HK-2 (cell line): Measurements from ENCODE around the gene UBE3D.
"Not testable (repeated sequence)": the region's sequence is repeated elsewhere in the genome, so short reads cannot be mapped to it uniquely, and the experiment has no call there.

Source experiments
- DNase-seq: peaks from one replicate; pipeline ENCODE4 v3.0.0-alpha.2; 2018; ENCODE audit not compliant: unreplicated experiment

Gene UBE3D

DNA sequence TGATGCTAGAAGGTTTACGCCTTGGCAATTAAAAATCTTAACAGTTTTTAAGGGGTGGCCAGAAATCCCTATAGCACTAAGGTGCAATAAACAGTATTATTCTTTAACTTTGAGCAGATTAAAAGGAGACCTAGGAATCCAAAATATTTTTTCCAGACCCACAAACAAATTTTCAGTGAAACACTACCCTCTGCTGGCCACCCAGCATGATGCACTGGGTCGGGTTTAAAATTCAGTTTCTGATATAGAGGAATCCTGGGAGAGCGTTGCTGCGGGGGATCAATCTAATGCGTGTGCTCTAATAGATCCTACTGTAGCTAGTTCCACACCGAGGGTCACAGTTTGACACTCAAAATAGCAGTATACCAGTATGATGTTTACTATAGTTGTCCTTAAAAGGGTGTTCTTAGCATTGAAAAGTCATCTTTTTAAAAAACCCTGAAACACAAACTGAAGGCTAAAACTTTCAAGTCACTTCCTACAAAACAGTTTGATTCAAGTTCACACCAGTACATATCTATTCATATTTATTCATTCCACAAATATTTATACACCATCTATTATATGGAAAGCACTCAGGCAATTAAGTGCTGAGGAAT, 10.2 kb downstream of the UBE3D start:
- peak; percentile 53 for DNase-seq

DNA sequence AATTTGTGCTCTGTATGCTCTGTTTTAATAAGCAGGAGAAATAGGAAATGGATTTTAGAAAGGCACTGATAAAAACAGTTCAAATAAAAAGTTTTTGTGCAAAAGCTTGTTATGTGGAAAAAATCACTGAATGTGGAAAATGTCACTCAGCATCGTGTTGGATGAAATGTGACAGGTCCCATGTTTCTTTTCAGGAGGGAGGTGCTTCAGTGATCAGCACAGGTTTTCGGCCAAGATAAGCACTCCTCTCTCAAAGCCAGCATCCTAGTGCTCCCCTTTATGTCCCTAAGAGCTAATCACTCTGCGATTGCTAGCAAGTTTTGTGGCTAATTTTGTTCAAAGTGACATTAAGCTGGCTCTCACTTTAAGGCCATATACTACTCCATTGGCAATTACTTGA, 12.0 kb downstream of the UBE3D start:
- DNase-seq, result no peak

DNA sequence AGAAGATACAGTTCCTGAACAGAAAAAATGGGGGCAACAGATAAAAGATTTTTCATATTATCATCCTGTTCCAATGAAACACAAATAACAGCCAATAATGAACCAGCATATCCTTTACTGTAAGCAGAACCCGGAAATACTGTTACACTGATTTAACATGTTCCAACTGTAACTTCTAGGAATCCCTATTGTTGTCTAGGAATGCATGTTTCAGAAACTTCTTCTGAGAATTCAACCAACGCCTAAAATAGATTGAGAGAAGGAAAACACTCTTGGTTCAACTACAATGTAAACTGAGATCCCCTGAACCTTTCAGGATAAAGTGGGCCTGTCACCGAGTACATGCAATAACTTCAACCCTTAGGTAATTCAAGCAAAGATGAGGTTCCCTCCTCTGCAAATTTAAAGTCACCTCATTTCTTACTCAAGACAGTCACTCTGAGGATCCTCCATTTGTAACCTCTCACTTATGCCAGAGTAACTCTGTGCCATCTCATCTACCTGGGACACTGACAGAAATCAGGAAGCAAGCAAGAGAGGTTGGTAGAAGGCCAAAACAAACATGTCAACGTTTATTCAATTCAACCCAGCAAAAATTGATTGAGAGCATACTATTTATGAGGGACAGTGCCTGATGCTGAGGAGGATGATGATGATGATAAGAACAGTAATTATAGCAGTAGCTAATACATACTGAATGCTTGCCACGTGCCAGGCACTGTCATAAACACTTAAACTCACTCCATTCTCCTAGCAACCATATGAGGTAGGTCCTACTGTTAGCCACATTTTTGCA, 14.1 kb downstream of the UBE3D start:
- no peak for DNase-seq

DNA sequence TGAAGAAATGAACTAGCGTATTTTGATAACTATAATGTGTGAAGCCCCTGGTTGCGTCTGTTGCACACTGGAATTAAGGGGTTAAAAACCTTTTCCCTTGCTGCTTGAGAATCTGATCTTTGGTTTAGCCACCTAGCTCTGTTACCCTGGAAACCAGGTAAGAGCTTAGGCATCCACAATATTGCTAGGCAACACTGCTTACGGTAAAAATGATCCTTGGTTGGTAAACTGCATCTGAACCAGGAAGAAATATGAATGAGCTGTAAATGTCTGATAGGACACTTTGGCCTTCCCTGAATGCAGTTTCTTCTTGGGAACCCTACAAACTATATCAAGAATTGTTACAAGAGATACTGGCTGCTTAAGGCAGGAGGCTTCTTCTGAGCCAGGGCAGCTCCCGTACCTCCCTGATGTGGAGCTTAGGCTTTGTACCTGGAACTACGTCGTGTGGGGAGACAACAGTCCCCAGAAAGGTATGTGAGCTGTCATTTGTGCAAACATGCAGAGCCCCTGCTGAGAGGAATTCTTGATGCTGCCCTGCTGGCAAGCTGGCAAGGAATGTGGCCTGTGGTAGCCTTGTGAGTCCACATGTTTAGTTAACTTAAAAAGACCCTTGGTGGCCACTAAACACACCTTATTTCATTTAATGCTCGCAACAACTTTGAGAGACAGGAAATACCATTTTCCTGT, 18.4 kb downstream of the UBE3D start:
- no peak for DNase-seq

DNA sequence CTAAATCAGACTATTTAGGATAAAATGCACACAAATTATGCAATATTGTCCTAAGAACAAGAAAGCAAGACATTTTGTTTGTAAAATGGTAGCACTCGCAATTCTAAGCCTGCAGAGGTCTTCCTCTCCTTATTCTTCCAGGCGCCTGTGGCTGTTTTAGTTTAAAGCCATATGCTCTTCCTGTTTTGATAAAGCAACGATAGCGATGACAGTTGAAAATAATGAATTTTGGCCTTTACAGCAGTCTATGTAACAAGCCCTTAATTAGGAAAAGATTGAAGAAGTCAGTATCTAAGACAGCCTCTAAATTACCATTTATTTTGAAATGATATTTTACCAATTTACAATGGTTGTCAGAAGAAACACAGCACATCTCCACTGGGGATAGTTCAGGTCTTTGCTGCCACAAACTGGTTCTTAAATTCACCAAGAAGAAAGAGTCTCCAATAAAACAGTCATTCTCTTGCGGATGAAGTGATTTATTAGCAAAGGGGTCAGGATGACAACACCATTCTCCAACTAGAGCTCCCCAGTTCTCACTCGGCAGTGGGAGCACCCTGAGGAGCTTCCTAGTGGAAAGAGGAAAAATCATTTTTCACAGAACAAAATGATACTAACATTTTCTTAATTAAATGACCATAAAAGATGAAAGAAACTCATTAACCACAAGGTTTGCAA, 21.4 kb downstream of the UBE3D start:
- DNase-seq, result no peak

DNA sequence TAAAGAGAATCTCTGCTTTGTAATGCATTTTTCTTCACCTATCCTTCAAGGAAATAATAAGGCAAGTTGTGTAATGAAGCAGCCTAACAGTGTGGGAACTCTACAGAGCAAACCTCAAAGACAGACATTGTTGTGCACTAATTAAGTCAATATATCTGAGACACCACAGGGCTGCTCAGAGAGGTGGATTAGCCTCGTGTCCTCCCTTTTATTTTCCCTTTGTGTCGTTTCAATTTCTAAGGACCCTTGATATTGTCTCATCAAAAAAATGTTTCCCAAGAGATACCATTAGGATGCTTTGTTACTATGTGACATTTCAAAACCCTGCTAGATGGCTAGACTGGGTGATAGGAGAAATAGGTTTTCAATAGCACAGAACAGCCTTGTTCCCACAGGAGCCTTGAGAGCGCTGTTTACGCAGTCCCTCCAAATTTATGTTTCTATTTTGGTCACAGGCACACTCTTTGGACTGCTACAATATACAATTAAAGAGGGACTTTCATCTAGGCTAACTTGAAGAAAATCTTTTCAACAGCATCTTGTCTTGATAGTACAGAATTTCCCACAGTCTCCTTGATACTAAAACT, 23.1 kb downstream of the UBE3D start:
- no peak for DNase-seq

DNA sequence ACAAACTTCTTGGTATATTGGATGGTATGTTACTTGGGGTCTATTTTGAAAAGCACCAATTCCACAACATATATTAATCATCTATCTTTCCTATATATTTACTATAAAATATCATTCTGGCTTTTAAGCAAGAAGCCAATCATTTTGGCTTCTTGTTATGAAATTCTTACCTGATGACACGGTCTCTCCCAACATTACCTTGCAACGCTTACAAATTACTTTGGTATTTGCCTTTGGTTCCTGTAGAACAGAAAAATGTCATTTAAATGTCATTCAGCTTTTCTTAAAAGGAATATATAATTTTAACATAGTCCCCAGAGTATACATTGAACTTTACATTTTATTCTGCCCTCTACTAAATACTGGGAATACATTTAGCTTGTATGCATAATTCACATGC, 27.4 kb downstream of the UBE3D start:
- DNase-seq, result no peak

DNA sequence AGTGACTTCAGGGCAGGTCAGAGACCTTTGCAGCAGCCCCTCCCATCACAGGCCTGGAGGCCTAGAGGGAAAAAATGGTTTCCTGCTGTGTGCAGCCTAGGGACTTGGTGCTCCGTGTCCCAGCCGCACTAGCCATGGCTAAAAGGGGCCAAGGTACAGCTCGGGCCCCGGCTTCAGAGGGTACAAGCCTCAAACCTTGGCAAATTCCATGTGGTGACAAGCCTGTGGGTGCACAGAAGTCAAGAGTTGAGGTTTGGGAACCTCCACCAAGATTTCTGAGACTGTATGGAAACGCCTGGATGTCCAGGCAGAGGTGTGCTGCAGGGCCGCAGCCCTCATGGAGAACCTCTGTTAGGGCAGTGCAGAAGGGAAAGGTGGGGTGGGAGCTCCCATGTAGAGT, 34.0 kb downstream of the UBE3D start:
- DNase-seq, result no peak

DNA sequence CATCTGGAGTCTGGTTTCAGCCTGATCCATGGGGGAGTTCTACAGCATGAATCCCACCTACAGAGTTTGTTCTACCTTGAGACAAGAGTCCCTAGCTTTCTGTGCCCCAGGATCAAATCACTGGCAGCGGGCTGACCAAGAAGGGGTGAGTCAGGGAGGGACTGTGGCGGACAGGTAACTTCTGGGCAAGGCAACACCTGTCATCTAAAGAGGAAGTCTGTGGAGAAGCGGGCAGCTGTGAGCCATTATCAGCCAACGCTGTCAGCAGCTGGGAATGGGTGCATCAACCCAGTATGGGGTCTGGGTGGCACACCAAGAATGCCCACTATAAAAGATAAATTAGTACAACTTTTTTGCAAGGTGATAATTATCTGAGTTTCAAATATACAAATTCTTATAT, 45.9 kb downstream of the UBE3D start:
- no peak for DNase-seq

DNA sequence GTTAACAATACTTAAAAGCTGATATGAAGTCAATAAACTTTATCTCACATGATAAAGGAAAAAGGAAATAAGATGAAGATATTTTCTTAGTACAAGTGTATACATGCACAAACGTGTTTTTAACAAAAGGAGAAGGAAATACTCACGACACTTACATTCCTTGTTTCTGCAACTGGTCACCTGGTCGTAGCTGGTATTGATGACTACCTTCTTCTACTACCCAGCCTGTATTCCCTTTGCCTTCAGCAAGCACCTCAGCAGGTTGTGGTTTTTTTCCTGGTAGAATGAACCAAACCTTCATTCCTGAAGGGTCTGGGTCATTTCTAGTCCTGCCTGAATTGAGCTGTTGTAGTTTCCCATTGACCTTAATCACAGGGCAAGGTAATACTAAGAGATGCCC, 54.5 kb downstream of the UBE3D start:
- DNase-seq, result not testable (repeated sequence)

DNA sequence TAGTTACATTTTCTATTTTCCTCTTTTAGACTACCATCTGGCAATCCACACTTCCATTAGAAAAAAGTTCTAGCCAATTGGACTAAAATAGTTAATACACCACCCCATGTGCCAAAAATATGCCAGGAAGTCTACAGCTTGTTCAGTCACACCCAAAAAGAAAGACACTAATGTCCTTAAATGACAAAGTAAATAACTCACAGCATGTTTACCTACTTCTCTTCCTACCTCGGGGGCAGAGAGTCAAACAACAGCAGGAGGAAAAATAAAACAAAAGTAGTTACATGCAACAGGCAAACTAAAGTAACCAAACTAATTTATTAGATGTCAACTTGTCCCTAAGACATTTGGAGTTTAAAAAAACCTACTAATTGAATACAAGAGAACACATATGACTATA, 57.0 kb downstream of the UBE3D start:
- DNase-seq, result no peak

DNA sequence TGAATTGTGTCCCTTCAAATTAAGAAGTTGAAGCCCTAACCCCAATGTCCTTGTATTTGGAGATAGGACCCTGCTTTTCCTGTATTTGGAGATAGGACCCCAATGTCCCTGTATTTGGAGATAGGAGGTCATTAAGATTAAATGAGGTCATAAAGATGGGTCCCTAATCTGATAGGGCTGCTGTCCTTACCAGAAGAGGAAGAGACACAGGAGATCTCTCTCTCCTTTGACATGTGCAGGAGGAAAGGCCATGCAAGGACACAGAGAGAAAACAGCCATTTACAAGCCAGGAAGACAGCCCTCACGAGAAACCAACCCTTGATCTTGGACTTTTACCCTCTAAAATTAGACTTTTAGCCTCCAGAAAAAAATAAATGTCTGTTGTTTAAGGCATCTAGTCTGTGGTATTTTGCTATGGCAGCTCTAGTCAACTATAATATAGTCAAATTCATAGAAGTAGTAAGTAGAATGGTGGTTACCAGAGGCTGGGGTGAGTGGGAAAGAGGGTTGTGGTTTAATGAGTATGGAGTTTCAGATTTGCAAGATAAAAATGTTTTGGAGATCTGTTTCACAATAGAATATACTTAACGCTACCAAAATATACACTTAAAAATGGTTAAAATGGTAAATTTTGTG, 59.3 kb downstream of the UBE3D start:
- no peak for DNase-seq

DNA sequence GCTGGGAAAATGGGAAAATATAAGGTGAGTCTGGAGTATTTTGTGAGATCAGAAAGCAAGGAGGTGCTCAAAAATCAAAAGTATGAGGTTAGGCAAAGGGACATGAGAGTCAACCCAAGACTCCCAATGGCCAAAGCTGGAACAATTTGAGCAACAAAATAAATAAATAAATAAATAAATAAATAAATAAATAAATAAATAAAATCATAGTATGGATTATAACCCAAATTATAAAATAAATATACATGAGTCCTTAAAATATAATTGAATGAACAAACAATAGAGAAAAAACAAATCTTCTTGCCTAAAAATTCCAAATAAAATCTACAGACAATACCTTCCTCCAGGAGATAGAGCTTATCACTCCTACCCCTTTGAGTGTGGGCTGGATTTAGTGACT, 69.5 kb downstream of the UBE3D start:
- DNase-seq, result no peak

DNA sequence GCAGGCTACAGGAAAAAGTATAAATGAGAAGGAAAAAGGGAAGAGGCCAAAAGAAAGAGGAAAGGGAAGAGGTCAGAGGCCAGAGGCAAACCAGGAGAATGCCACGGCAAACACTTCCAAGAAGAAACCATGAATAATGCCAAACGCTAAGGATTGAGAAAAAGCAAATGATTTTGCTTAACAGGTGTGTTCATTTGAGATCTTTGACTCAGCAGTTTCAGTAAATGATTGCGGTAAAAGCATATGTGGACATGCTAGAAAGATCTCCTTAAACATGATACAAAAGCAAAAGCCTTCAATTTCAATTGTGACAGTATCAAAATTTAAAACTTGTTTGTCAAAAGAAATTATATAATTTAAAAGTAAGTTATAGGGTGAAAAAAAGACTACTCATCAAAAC, 70.6 kb downstream of the UBE3D start:
- no peak for DNase-seq

DNA sequence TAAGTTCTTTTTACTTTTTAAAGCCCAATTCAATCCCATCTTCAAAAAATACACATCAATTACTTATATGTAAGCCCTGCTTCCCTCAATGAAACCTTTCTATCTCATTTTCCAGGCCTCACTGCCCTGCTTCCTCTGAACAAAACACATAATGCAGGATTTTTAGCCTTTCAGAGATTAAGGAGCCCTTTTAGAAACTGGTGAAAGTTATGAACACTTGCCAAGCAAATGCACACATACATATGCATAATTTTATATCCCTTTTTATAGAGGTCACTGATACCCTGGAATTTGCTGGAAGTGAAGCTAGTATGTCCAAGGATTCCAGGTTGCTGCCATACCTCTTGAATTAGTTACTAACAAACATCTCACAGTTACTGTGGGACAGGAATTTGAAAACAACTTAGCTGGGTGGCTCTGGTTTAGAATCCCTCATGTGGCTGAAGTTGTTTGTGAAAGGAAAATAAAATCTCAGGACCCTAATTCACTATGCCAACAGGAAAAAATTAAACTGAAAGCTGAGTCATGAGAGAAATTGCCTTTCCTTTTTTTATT, 75.8 kb downstream of the UBE3D start:
- DNase-seq, result no peak

DNA sequence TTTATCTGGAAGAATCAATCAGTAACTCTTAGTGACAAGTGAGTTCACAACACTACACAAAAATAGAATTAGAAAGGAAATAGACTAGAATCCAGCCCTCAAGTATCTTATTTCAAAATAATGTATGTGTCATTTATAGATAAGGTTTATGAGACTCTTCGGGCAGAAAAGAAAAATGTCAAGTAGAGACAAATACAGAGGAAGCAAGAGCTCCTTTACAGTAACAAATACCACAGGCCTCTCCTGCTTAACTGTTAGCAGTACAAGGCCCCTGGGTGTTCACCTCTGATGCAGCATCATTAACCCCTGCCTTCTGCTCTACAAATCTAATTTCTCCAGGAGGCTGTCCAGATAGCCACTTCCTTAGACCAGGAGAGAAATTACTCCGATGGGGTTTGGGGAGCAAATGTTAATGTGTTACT, 76.7 kb downstream of the UBE3D start:
- DNase-seq, result no peak

DNA sequence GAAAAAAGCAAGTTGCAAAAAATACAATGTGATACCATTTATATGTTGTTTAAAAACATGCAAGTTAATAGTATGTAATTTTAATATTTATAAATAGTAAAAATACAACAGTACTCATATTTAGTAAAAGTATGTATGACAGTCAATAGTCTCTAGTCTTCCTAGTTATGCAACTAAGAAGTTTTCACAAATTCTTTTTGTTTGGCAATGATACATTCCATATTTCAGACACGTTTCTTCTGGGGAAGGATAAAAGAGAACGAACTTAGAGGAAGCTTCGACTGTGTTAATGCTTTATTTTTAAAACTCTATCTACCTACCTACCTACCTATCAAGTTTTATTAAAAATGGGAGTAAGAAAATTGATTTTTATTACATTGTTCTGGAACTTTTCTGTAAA, 77.7 kb downstream of the UBE3D start:
- no peak for DNase-seq

DNA sequence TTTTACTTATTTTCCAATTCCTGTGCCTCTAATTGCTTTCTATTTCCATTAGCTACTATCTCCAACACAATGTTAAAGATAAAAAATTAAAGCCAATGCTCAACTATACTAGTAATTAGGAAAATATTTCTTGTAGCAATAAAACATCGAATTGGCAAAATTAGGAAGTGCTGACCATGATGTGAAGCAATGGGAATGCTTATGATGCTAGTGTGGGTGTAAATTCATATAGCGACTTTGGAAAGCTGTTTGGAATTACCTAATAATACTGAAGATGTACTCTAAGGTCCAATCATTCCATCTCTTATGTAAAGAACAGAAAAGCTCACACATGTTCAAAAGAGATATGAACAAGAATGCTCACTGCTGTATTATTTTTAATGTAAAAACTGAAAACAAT, 78.2 kb downstream of the UBE3D start:
- DNase-seq, result no peak

DNA sequence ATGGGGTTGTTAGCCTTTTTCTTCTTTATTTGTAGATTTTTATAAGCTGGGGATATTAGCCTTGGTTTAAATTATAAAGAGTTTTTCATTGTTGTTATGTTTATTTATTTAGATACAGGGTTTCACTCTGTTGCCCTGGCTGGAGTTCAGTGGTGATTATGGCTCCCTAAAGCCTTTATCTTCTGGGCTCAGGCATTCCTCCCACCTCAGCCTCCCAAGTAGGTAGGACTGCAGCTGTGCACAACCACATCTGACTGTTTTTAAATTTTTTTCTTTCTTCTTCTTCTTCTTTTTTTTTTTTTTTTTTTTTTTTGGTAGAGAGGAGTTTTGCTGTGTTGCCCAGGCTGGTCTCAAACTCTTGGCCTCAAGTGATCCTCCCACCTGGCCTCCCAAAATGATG, 80.9 kb downstream of the UBE3D start:
- DNase-seq, result no peak

DNA sequence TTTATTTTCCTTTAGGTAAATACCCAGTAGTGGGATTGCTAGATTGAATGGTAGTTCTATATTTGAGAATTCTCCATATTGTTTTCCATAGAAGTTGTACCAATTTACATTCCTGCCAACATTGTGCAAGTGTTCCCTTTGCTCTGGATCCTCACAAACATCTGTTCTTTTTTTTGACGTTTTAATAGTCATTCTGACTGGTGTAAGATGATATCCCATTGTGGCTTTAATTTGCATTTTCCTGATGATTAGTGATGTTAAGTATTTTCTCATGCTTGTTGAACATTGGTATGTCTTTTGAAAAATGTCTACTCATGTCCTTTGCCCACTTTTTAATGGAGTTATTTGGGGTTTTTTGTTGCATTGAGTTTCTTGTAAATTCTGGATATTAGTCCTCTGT, 85.6 kb downstream of the UBE3D start:
- DNase-seq, result no peak

DNA sequence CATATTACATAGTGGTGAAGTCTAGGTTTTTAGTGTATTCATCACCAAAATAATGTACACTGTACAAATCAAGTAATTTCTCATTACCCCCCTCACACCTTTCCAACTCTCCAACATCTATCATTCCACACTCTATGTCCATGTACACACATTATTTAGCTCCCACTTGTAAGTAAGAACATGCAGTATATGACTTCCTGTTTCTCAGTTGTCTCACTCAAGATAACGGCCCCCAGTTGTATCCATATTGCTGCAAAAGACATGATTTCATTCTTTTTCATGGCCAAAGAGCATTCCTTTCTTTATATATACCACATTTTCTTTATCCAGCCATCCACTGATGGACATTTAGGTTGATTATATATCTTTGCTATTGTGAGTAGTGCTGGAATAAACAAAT, 86.0 kb downstream of the UBE3D start:
- no peak for DNase-seq
